T1000 (cell line): Measurements from ENCODE around the gene SH3GL2.

Experiments used
- DNase-seq: peaks from one replicate; lab custom pipeline; 2025; ENCODE audit warnings: mixed read lengths; lab: John Stamatoyannopoulos, UW

The SH3GL2 gene

GRCh38 chr9:17611342-17611741, 32.5 kb downstream of the SH3GL2 start:
- DNase-seq: no peak

GRCh38 chr9:17611917-17612316, 33.1 kb downstream of the SH3GL2 start:
- DNase-seq: no peak

- peak; percentile 21 for DNase-seq
Measured at GRCh38 chr9:17613758-17614157, 34.9 kb downstream of the SH3GL2 start.

GRCh38 chr9:17614250-17614649, 35.4 kb downstream of the SH3GL2 start:
- no peak for DNase-seq

GRCh38 chr9:17614903-17615302, 36.0 kb downstream of the SH3GL2 start:
- DNase-seq: no peak

- DNase-seq: no peak
Measured at GRCh38 chr9:17622141-17622540, 43.3 kb downstream of the SH3GL2 start.

- DNase-seq: no peak
Measured at GRCh38 chr9:17622749-17623148, 43.9 kb downstream of the SH3GL2 start.

- DNase-seq: no peak
Measured at GRCh38 chr9:17623965-17624364, 45.1 kb downstream of the SH3GL2 start.

- DNase-seq: no peak
Measured at GRCh38 chr9:17624571-17624970, 45.7 kb downstream of the SH3GL2 start.

- no peak for DNase-seq
Measured at GRCh38 chr9:17625644-17626388, 47.0 kb downstream of the SH3GL2 start.

- no peak for DNase-seq
Measured at GRCh38 chr9:17627641-17628040, 48.8 kb downstream of the SH3GL2 start.

GRCh38 chr9:17628624-17629023, 49.8 kb downstream of the SH3GL2 start:
- DNase-seq: no peak

GRCh38 chr9:17630531-17630949, 51.7 kb downstream of the SH3GL2 start:
- peak; percentile 30 for DNase-seq

- DNase-seq: no peak
Measured at GRCh38 chr9:17631396-17631795, 52.5 kb downstream of the SH3GL2 start.

- DNase-seq: no peak
Measured at GRCh38 chr9:17632994-17633393, 54.1 kb downstream of the SH3GL2 start.

- peak; percentile 44 for DNase-seq
Measured at GRCh38 chr9:17635115-17635890, 56.4 kb downstream of the SH3GL2 start.

GRCh38 chr9:17636349-17636748, 57.5 kb downstream of the SH3GL2 start:
- no peak for DNase-seq

GRCh38 chr9:17636821-17637220, 58.0 kb downstream of the SH3GL2 start:
- no peak for DNase-seq

GRCh38 chr9:17637229-17637628, 58.4 kb downstream of the SH3GL2 start:
- DNase-seq: no peak

- no peak for DNase-seq
Measured at GRCh38 chr9:17648516-17648915, 69.7 kb downstream of the SH3GL2 start.

- no peak for DNase-seq
Measured at GRCh38 chr9:17651725-17652124, 72.9 kb downstream of the SH3GL2 start.

- no peak for DNase-seq
Measured at GRCh38 chr9:17653947-17654465, 75.1 kb downstream of the SH3GL2 start.

- no peak for DNase-seq
Measured at GRCh38 chr9:17656889-17657288, 78.0 kb downstream of the SH3GL2 start.
